GM12892 (cell line): ENCODE data around the gene KCNMA1.

Experiments used
- POLR2A ChIP-seq: IDR thresholded peaks from 2 replicates; pipeline ENCODE4 v1.6.1; 2011; ENCODE audit warnings: low read depth, low read length, control low read depth
- POLR2AphosphoS5 ChIP-seq: IDR thresholded peaks from 2 replicates; pipeline ENCODE4 v1.6.1; 2011; ENCODE audit warnings: low read depth, low read length, control low read depth
- TAF1 ChIP-seq: IDR thresholded peaks from 2 replicates; pipeline ENCODE4 v1.6.1; 2011; ENCODE audit warnings: low read depth, mild to moderate bottlenecking, control low read depth, low read length, borderline replicate concordance

- TF ChIP-seq POLR2A (no peak), TAF1 (no peak), POLR2AphosphoS5 (no peak)
These were observed 515.8 kb downstream of the KCNMA1 start for GRCh38 chr10:77121829-77122228.
